SK-N-SH (cell line): Measurements from ENCODE around the gene TFCP2.

Source experiments
- CTCF ChIP-seq: fragments of 200-600 bp; sonication (generic); IDR thresholded peaks from 2 replicates; pipeline ENCODE4 v1.6.1; 2017; ENCODE audit warnings: antibody characterized with exemption, mild to moderate bottlenecking, moderate library complexity
- GABPA ChIP-seq: IDR thresholded peaks from 2 replicates; pipeline ENCODE4 v1.4.0; 2012; ENCODE audit warnings: low read depth, mild to moderate bottlenecking

- TF ChIP-seq GABPA (no peak), CTCF (no peak)
Observed at GRCh38 chr12:51108136-51108535, 64.8 kb downstream of the TFCP2 start.
